Brain microvascular endothelial cell (primary cell): ENCODE results near the gene PRRC2A.
"Not testable (repeated sequence)": the region's sequence is repeated elsewhere in the genome, so short reads cannot be mapped to it uniquely, and the experiment has no call there.

Source experiments
- DNase-seq: peaks from one replicate; pipeline ENCODE4 v3.0.0-alpha.2; 2020
- H3K27ac ChIP-seq: fragments of 250-450 bp; sonication (Bioruptor Pico); 2 replicates; pipeline ENCODE4 v1.5.1; 2020; ENCODE audit warnings: mild to moderate bottlenecking, moderate library complexity
- H3K27me3 ChIP-seq: fragments of 250-450 bp; sonication (Bioruptor Pico); replicated peaks from 2 replicates; pipeline ENCODE4 v1.5.1; 2020; ENCODE audit warnings: mild to moderate bottlenecking
- H3K36me3 ChIP-seq: fragments of 250-450 bp; sonication (Bioruptor Pico); replicated peaks from 2 replicates; pipeline ENCODE4 v1.5.1; 2020; ENCODE audit warnings: mild to moderate bottlenecking
- H3K4me3 ChIP-seq: 2 replicates; pipeline ENCODE4 v1.5.1; 2011; ENCODE audit warnings: low read depth, mild to moderate bottlenecking, control low read depth, low read length, moderate library complexity
- in situ Hi-C: cut with HindIII; loops from 2 replicates; pipeline ENCODE4 v1.10.0; 2017; ENCODE audit warnings: low sequenced_read_pairs, low pct_ligation_motif_present
- TF ChIP-seq, protein P1 (sequence below): IDR thresholded peaks from 2 replicates; pipeline ENCODE4 v1.5.1; 2011; ENCODE audit warnings: low read depth, mild to moderate bottlenecking, moderate library complexity, low read length, control low read depth, inconsistent platforms; ENCODE audit errors: missing control alignments

Gene PRRC2A

DNA sequence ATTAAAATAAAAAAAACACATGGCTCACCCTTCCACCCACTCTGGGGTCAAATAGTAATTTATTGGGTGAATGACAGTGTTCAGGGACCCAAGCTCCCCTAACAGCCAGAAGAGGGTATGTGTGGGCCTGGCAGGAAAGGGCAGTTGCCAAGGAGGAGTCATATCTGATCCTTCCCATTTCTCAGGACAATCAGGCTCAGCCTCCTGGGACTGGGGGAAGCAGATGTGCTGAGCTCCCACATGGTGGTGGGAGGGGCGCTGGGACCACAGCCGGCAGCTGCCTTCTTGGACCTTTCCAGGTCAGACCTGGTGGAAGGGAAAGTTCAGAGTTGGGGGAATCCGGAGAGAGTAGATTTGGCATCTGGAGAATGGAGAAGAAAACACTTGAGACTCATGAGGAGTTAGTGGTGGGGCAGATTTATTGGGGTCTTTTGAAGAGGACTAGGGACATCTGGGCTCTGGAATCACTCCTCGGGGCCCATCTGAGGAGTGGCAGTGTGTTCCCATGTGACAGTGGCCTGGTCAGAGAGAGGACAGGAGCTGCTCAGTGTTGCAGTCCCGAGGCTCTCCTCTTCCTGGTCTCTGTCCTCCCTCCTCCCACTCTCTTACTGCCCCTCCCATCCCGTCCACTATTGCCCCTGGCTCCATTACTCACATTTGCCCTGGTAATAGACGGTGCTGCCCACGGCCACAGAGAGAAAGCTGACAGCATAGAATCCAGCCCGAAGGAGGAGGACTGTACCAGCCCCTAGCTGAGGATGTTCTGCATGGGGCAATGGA lies 31.5 kb upstream of the PRRC2A start:
- Histone ChIP-seq H3K27ac (no peak overlapping the region), H3K27me3 (no peaks in the 10 kb centered on the region), H3K4me3 (no peak overlapping the region), H3K36me3 (no peaks in the 10 kb centered on the region)
- DNase-seq, result no peak
- in situ Hi-C loops, result no loop called here
- TF ChIP-seq, protein P1, sequence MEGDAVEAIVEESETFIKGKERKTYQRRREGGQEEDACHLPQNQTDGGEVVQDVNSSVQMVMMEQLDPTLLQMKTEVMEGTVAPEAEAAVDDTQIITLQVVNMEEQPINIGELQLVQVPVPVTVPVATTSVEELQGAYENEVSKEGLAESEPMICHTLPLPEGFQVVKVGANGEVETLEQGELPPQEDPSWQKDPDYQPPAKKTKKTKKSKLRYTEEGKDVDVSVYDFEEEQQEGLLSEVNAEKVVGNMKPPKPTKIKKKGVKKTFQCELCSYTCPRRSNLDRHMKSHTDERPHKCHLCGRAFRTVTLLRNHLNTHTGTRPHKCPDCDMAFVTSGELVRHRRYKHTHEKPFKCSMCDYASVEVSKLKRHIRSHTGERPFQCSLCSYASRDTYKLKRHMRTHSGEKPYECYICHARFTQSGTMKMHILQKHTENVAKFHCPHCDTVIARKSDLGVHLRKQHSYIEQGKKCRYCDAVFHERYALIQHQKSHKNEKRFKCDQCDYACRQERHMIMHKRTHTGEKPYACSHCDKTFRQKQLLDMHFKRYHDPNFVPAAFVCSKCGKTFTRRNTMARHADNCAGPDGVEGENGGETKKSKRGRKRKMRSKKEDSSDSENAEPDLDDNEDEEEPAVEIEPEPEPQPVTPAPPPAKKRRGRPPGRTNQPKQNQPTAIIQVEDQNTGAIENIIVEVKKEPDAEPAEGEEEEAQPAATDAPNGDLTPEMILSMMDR, result no peak

DNA sequence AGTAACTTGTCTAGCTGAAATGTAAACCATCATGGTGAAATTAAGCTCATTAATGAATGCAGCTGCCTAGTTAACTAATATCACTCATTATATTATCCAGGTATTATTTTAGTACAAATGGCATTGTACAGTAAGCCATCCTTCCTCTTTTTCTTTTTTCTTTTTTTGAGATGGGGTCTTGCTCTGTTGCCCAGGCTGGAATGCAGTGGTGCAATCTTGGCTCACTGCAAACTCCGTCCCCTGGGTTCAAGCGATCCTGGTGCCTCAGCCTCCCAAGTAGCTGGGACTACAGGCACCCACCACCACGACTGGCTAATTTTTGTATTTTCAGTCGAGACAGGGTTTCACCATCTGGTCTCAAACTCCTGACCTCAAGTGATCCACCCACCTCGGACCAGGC lies 29.8 kb upstream of the PRRC2A start:
- H3K27ac ChIP-seq, H3K36me3 ChIP-seq, DNase-seq, H3K4me3 ChIP-seq, H3K27me3 ChIP-seq, in situ Hi-C loops: not testable (repeated sequence)

DNA sequence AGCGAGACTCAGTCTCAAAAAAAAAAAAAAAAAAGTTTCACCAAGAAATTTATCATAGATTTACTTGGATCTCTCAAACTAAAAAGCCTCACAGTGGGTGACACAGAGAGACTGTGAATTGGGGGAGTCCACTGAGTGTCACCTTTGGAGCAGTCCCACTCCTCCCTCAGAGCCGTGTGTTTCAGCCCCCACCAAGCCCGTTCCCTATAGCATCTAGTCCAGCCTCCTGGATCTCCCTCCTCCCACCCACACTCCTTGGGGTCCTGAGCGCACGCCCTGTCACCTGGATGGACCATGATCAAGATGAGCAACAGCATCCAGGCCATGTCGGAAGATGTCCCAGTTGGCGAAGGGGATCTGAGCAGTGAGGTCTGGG lies 28.1 kb upstream of the PRRC2A start:
- no peak overlapping the region for H3K4me3 ChIP-seq
- H3K36me3 ChIP-seq, result no peaks in the 10 kb centered on the region
- no peak for DNase-seq
- H3K27ac ChIP-seq, result no peak overlapping the region
- TF ChIP-seq, protein P1, result no peak
- in situ Hi-C loops, result no loop called here
- H3K27me3 ChIP-seq, result no peaks in the 10 kb centered on the region

DNA sequence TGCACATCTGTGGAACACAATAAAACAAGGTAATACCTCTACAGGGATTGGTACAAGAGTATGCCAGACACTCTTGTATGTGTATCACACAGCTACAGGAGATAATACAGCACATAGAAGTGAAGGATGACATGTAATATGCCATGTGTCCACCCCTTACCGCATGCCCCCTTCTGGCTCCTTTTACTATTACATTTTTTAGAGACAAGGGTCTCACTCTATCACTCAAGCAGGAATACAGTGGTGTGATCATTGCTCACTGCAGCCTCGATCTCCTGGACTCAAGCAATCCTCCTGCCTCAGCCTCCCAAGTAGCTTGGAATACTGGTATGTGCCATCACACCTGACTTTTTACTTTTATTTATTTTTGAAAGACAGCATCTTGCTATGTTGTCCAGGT lies 23.5 kb upstream of the PRRC2A start:
- in situ Hi-C loops, result no loop called here
- TF ChIP-seq, protein P1, result peak; percentile 60
- no peaks in the 10 kb centered on the region for H3K36me3 ChIP-seq
- no peaks in the 10 kb centered on the region for H3K27me3 ChIP-seq
- peak; percentile 32 for DNase-seq
- no peak overlapping the region for H3K27ac ChIP-seq
- H3K4me3 ChIP-seq, result no peak overlapping the region

DNA sequence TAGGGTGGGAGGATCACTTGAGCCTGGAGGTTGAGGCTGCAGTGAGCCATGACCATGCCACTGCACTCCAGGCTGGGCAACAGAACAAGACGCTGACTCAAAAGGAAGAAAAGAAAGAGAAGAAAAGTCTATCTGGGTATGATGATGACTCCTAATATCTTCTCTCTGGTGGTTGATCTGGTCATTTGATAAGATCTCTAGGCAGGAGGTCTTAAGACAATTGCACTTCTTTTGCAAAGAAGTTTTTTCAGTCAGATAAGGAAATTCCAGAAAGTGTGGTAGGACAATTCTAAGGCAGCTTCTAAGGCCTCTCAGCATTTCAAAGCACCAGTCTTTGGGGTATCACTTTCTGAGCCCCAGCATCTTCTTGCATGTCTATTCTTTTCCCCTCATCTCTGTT lies 13.2 kb upstream of the PRRC2A start:
- TF ChIP-seq, protein P1, result no peak
- in situ Hi-C loops, result no loop called here
- Histone ChIP-seq H3K4me3 (no peak overlapping the region), H3K36me3 (no peaks in the 10 kb centered on the region), H3K27me3 (no peaks in the 10 kb centered on the region), H3K27ac (no peak overlapping the region)
- no peak for DNase-seq

DNA sequence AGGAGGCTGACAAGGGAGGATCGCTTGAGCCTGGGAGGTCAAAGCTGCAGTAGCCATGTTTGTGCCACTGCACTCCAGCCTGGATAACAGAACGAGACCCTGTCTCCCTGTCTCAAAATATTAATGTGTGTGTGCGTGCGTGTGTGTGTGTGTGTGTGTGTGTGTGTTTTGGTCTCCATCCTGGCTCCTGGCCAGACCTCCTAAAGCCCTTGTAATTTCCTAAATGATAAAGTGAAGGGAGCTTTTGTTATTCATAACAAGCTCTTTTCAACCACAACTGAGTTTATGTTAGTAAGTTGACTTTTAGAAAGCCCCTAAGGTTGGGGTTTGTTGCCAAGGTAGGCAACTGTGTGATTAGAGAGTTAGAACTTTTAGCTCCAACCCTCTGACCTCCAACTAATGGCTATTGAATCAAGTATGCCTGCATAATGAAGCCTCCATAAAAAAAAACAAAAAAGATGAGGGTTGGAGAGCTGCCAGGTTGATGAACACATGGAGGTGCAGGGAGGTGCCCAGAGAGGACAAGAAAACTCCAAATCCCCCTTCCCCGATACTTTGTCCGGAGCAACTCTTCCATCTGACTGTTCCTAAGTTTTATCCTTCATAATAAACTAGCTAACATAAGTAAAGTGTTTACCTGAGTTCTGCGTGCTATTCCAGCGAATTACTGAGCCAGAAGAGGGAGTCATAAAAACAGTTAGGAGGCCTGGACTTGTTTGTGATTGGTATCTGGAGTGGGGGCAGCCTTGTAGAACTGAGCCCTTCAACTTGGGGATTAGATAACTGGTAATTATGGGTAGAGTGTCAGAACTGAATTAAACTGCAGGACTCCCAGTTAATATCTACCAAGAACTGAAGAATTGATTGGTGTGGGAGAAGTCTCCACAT lies 10.8 kb upstream of the PRRC2A start:
- H3K27ac ChIP-seq, result no peak overlapping the region
- H3K36me3 ChIP-seq, result no peaks in the 10 kb centered on the region
- no peak overlapping the region for H3K4me3 ChIP-seq
- H3K27me3 ChIP-seq, result no peaks in the 10 kb centered on the region
- TF ChIP-seq, protein P1, result no peak
- in situ Hi-C loops, result no loop called here
- no peak for DNase-seq
